HG02981 (cell line): ENCODE data around the gene POTEM.
"Not testable (repeated sequence)": the region's sequence is repeated elsewhere in the genome, so short reads cannot be mapped to it uniquely, and the experiment has no call there.

ENCODE experiments used
- ATAC-seq: cut with Tn5 transposase; IDR thresholded peaks from one replicate; pipeline ENCODE4 v1.9.1; 2021; ENCODE audit warnings: mild to moderate bottlenecking, moderate library complexity; ENCODE audit not compliant: unreplicated experiment

Gene POTEM

GRCh38 chr14:19036811-19037382, 69.7 kb downstream of the POTEM start:
- ATAC-seq, result not testable (repeated sequence)

GRCh38 chr14:19038060-19038664, 70.9 kb downstream of the POTEM start:
- ATAC-seq, result not testable (repeated sequence)

- ATAC-seq, result not testable (repeated sequence)
Observed at GRCh38 chr14:19038785-19039184, 71.6 kb downstream of the POTEM start.

GRCh38 chr14:19043384-19043783, 76.2 kb downstream of the POTEM start:
- ATAC-seq, result not testable (repeated sequence)
